GM12878 (cell line): ENCODE results near the gene TXLNG. TPM values are rescaled to one million over a fixed set of nuclear protein-coding genes. Genes with fewer than 3 reads are reported as not detected.
A peak's percentile ranks its signal among the peaks of the same experiment; 100 is the strongest.

Experiments
- ATAC-seq: fragments of 200-7000 bp; cut with Tn5 transposase; 3 replicates; pipeline ENCODE4 v1.9.1; 2020; ENCODE audit warnings: mild to moderate bottlenecking, moderate library complexity
- BruUV-seq: library from RNA; stranded (reverse); fragments of 400-500 nt; replicated peaks from 2 replicates; lab custom pipeline; 2021; lab: Mats Ljungman, UMichigan
- CTCF ChIA-PET: fragments of 300-600 bp; sonication (Branson Sonifier 250); formaldehyde crosslinking; extraction: SDS; loops from one replicate; lab custom pipeline; 2021; ENCODE audit warnings: inconsistent platforms; lab: Yijun Ruan, JAX
- POLR2A ChIA-PET: fragments of 350-600 bp; formaldehyde crosslinking; extraction: SDS; loops from one replicate; lab custom pipeline; 2021; ENCODE audit warnings: inconsistent platforms; lab: Charles Lee
- RAD21 ChIA-PET: fragments of 300-600 bp; sonication (Branson Sonifier 250); formaldehyde crosslinking; loops from one replicate; lab custom pipeline; 2023; ENCODE audit warnings: antibody characterized with exemption; ENCODE audit not compliant: unreplicated experiment; lab: Charles Lee
- SMC1A ChIA-PET: fragments of 300-600 bp; sonication (Branson Sonifier 250); formaldehyde crosslinking; loops from one replicate; lab custom pipeline; 2023; ENCODE audit not compliant: unreplicated experiment, uncharacterized antibody; lab: Charles Lee
- DNase-seq: peaks from one replicate; pipeline ENCODE4 v3.0.0-alpha.2; 2011; ENCODE audit warnings: low read depth, low spot score
- FAIRE-seq: peaks from 3 replicates; lab custom pipeline; 2011; peaks lifted over from hg19 to GRCh38; lab: Jason Lieb, UNC
- H2AFZ ChIP-seq: 2 replicates; pipeline ENCODE4 v1.6.0; 2011; ENCODE audit warnings: low read depth, low read length, control low read depth; ENCODE audit not compliant: control insufficient read depth
- H3K27ac ChIP-seq: 2 replicates; pipeline ENCODE4 v1.5.1; 2011; ENCODE audit warnings: control low read depth; ENCODE audit not compliant: control insufficient read depth, insufficient read depth
- H3K27me3 ChIP-seq, 2 experiments: replicated peaks in 1 of 2; 2 replicates each; pipeline versions ENCODE4 v1.6.0 to v1.6.1; 2011; ENCODE audit warnings: low read length in 1 of 2; ENCODE audit not compliant: control insufficient read depth in 2 of 2, insufficient read depth in 2 of 2
- H3K36me3 ChIP-seq, 2 experiments: 2 replicates each; pipeline ENCODE4 v1.5.1; 2011; ENCODE audit warnings: low read length in 1 of 2; ENCODE audit not compliant: control insufficient read depth in 2 of 2, insufficient read depth in 2 of 2
- H3K4me1 ChIP-seq: 2 replicates; pipeline ENCODE4 v1.6.1; 2011; ENCODE audit warnings: mild to moderate bottlenecking, low read length, moderate library complexity, mixed read lengths; ENCODE audit not compliant: control insufficient read depth, insufficient read depth
- H3K4me2 ChIP-seq: 2 replicates; pipeline ENCODE4 v1.6.0; 2011; ENCODE audit warnings: control low read depth; ENCODE audit not compliant: control insufficient read depth, insufficient read depth
- H3K4me3 ChIP-seq: fragments of 200-600 bp; sonication (generic); 2 replicates; pipeline ENCODE4 v1.5.1; 2016
- H3K79me2 ChIP-seq: 2 replicates; pipeline ENCODE4 v1.6.0; 2011; ENCODE audit warnings: low read length; ENCODE audit not compliant: control insufficient read depth, insufficient read depth
- H3K9ac ChIP-seq: 2 replicates; pipeline ENCODE4 v1.8.0; 2011; ENCODE audit warnings: low read length, control low read depth, mixed read lengths; ENCODE audit not compliant: control insufficient read depth, insufficient read depth
- H3K9me3 ChIP-seq: replicated peaks from 3 replicates; pipeline ENCODE4 v1.5.1; 2011; ENCODE audit warnings: mild to moderate bottlenecking, low read length; ENCODE audit not compliant: control insufficient read depth, insufficient read depth
- H4K20me1 ChIP-seq: 2 replicates; pipeline ENCODE4 v1.6.0; 2011; ENCODE audit not compliant: control insufficient read depth, insufficient read depth
- ATF7 ChIP-seq: fragments of 450-650 bp; IDR thresholded peaks from 2 replicates; pipeline ENCODE4 v1.6.1; 2016; ENCODE audit warnings: low read depth, mild to moderate bottlenecking
- BCL3 ChIP-seq: IDR thresholded peaks from 2 replicates; pipeline ENCODE4 v1.6.1; 2011; ENCODE audit warnings: borderline replicate concordance, low read depth, mild to moderate bottlenecking, moderate library complexity, low read length; ENCODE audit not compliant: insufficient read depth, poor library complexity, severe bottlenecking
- CHD1 ChIP-seq: IDR thresholded peaks from 2 replicates; pipeline ENCODE4 v1.6.1; 2012; ENCODE audit warnings: low read depth, low read length, improper control_type of control experiment
- E2F4 ChIP-seq: IDR thresholded peaks from 2 replicates; pipeline ENCODE4 v1.6.1; 2012; ENCODE audit warnings: low read depth, low read length, improper control_type of control experiment
- HDGF ChIP-seq: fragments of 450-650 bp; IDR thresholded peaks from 2 replicates; pipeline ENCODE4 v1.6.1; 2016; ENCODE audit warnings: antibody characterized with exemption
- IKZF2 ChIP-seq, 2 experiments: fragments of 450-650 bp; IDR thresholded peaks; 2 replicates each; pipeline ENCODE4 v1.6.1; 2017; ENCODE audit warnings: mild to moderate bottlenecking in 2 of 2, moderate library complexity in 2 of 2
- NFIC ChIP-seq: IDR thresholded peaks from 2 replicates; pipeline ENCODE4 v1.6.1; 2012; ENCODE audit warnings: low read depth, mild to moderate bottlenecking, inconsistent platforms, low read length, moderate library complexity
- NR2C1 ChIP-seq: fragments of 450-650 bp; IDR thresholded peaks from 2 replicates; pipeline ENCODE4 v1.6.1; 2017; ENCODE audit warnings: antibody characterized with exemption, mild to moderate bottlenecking, moderate library complexity
- ZBTB11 ChIP-seq: fragments of 450-650 bp; formaldehyde crosslinking; IDR thresholded peaks from 2 replicates; pipeline ENCODE4 v1.5.0; 2022; ENCODE audit warnings: mild to moderate bottlenecking, missing genetic modification characterization
- ZBTB4 ChIP-seq: fragments of 450-650 bp; formaldehyde crosslinking; IDR thresholded peaks from 2 replicates; pipeline ENCODE4 v1.4.0; 2022; ENCODE audit warnings: mild to moderate bottlenecking, moderate library complexity
- ZNF622 ChIP-seq: fragments of 450-650 bp; IDR thresholded peaks from 2 replicates; pipeline ENCODE4 v1.6.1; 2017; ENCODE audit warnings: mild to moderate bottlenecking, inconsistent platforms
- ZZZ3 ChIP-seq: IDR thresholded peaks from 2 replicates; pipeline ENCODE4 v1.6.1; 2011; ENCODE audit warnings: low read depth; ENCODE audit not compliant: control insufficient read depth, insufficient read length
- WGBS: methylation state at CpG from one replicate; pipeline ENCODE4 v1.1.6; 2016; ENCODE audit warnings: low lambda C conversion rate; ENCODE audit not compliant: insufficient replicate concordance, insufficient coverage; ENCODE audit errors: missing lambda C conversion rate; 5-methylcytosine and 5-hydroxymethylcytosine counted together
- in situ Hi-C: fragments of 300-500 bp; cut with MboI; formaldehyde crosslinking; loops from 9 replicates; pipeline ENCODE4 v1.14.3; 2018; ENCODE audit warnings: mixed read lengths
- intact Hi-C: fragments of 100-400 bp; cut with micrococcal nuclease; formaldehyde crosslinking; loops from one replicate; pipeline ENCODE4 v1.14.2; 2022; ENCODE audit not compliant: unreplicated experiment
- polyA plus RNA-seq, 11 experiments: library from polyadenylated mRNA; depleted of rRNA in 4 of 11; unstranded in 6 of 11; stranded (reverse) in 5 of 11; fragments of >200 nt; fragmentation: Nextera tagmentation in 4 of 11; fragmentation: Illumina TruSeq in 1 of 11; extraction: Ambion mirVana in 4 of 11; extraction: Trizol in 1 of 11; gene quantifications; 1 replicate in 1 of 11; 2 replicates in 10 of 11; pipeline versions ENCODE4 v1.2.1 to v1.2.3, GENCODE V29; 2011 to 2016; ENCODE audit warnings: inconsistent platforms in 2 of 11, missing spikeins in 2 of 11, low read depth in 1 of 11
- total RNA-seq, 4 experiments: library from RNA; depleted of rRNA in 3 of 4; stranded (reverse); fragments of >200 nt in 3 of 4; fragmentation: Illumina TruSeq in 1 of 4; extraction: Trizol in 1 of 4; gene quantifications; 2 replicates each; pipeline versions ENCODE4 v1.2.1 to v1.2.3, GENCODE V29; 2013 to 2021

TXLNG gene
- total and polyA plus RNA-seq, 10 of the 15 experiments (the other 5 are each of a cell fraction or from before 2014, with no cell fraction given) = 9.9 to 40.7 (median 19.5) TPM

GRCh38 chrX:16786139-16786790 lies at the start of gene TXLNG (continued):
- TF ChIP-seq ZBTB4 (CRISPR knock-in tag) (no peak), CHD1 (no peak), HDGF (peak; percentile 99), IKZF2 (IDR thresholded peaks at IDR 0.05) (peak; percentile 69 to 72; a peak in 2 of 4 replicates), ZZZ3 (no peak)

GRCh38 chrX:16737024-16737423 lies 49.2 kb upstream of the TXLNG start:
- in situ Hi-C loops = no loop called here
- no peak for FAIRE-seq
- DNase-seq = no peak
- ChIA-PET POLR2A (no interaction called here), RAD21 (no interaction called here), CTCF (interaction anchor here (1.3 kb wide), 1 partner anchor 146 kb away, joined by 3 read pairs; no protein-coding TSS in a partner anchor), SMC1A (no interaction called here)
- H4K20me1 ChIP-seq = no peaks in the 10 kb centered on the region
- H3K9me3 ChIP-seq = no peaks in the 10 kb centered on the region
- intact Hi-C loops = no loop called here
- no peaks in the 10 kb centered on the region for H3K4me1 ChIP-seq
- no peaks in the 10 kb centered on the region for H3K27me3 ChIP-seq
- H3K27ac ChIP-seq = no peak overlapping the region
- H2AFZ ChIP-seq = no peak overlapping the region
- WGBS = 80% methylated on average over 5 of the region's 5 CpGs
- H3K9ac ChIP-seq = no peak overlapping the region
- BruUV-seq = no TSS peak
- no peaks in the 10 kb centered on the region for H3K79me2 ChIP-seq
- no peak overlapping the region for H3K4me3 ChIP-seq
- peaks cover 0 to 2% of the 10 kb centered on the region in 2 experiments; a peak in 3 of 4 replicates for H3K36me3 ChIP-seq
- no peak for ATAC-seq
- H3K4me2 ChIP-seq = no peak overlapping the region
- TF ChIP-seq BCL3 = no peak
- no peak for TF ChIP-seq NR2C1
- no peak for TF ChIP-seq NFIC
- no peak for TF ChIP-seq ATF7
- no peak for TF ChIP-seq ZBTB11 (CRISPR knock-in tag)
- TF ChIP-seq E2F4 = no peak
- TF ChIP-seq ZNF622 = no peak
